SK-N-SH treated with all-trans-retinoic acid at 6 μM for 48 hours (cell line): Measurements from ENCODE around the gene RRAD.

ENCODE experiments used
- CREB5 ChIP-seq: fragments of 250-450 bp; sonication (Bioruptor Pico); IDR thresholded peaks from 2 replicates; pipeline ENCODE4 v1.5.1; 2020; ENCODE audit warnings: low read depth, mild to moderate bottlenecking, moderate library complexity
- OSR1 ChIP-seq: fragments of 250-450 bp; sonication (Bioruptor Pico); IDR thresholded peaks from 2 replicates; pipeline ENCODE4 v1.8.0; 2022; ENCODE audit warnings: moderate library complexity, mild to moderate bottlenecking, inconsistent platforms
- PATZ1 ChIP-seq: fragments of 250-450 bp; sonication (Bioruptor Pico); IDR thresholded peaks from 2 replicates; pipeline ENCODE4 v1.8.0; 2020; ENCODE audit warnings: mild to moderate bottlenecking, moderate library complexity, borderline replicate concordance
- POU6F1 ChIP-seq: fragments of 250-450 bp; sonication (Bioruptor Pico); IDR thresholded peaks from 2 replicates; pipeline ENCODE4 v1.8.0; 2021; ENCODE audit warnings: low read depth, mild to moderate bottlenecking, moderate library complexity, borderline replicate concordance
- PPARA ChIP-seq: fragments of 250-450 bp; sonication (Bioruptor Pico); IDR thresholded peaks from 2 replicates; pipeline ENCODE4 v1.5.0; 2020; ENCODE audit warnings: mild to moderate bottlenecking, borderline replicate concordance
- SNAI2 ChIP-seq: fragments of 250-450 bp; sonication (Bioruptor Pico); IDR thresholded peaks from 2 replicates; pipeline ENCODE4 v1.5.0; 2020; ENCODE audit warnings: mild to moderate bottlenecking, moderate library complexity
- TCF4 ChIP-seq: fragments of 250-450 bp; sonication (Bioruptor Pico); IDR thresholded peaks from 2 replicates; pipeline ENCODE4 v1.8.0; 2021; ENCODE audit warnings: mild to moderate bottlenecking, moderate library complexity, borderline replicate concordance
- ZFP3 ChIP-seq: fragments of 250-450 bp; sonication (Bioruptor Pico); IDR thresholded peaks from 2 replicates; pipeline ENCODE4 v1.5.0; 2020; ENCODE audit warnings: mild to moderate bottlenecking, moderate library complexity
- ZFP30 ChIP-seq: fragments of 450-650 bp; formaldehyde crosslinking; IDR thresholded peaks from 2 replicates; pipeline ENCODE4 v1.5.0; 2022; ENCODE audit warnings: mild to moderate bottlenecking, moderate library complexity

- TF ChIP-seq SNAI2 (no peak), PATZ1 (CRISPR knock-in tag) (no peak), ZFP3 (no peak), PPARA (CRISPR knock-in tag) (no peak), POU6F1 (no peak), CREB5 (CRISPR knock-in tag) (no peak), OSR1 (no peak), ZFP30 (CRISPR knock-in tag) (no peak), TCF4 (CRISPR knock-in tag) (no peak)
These were observed 11.7 kb upstream of the RRAD start for GRCh38 chr16:66936889-66937554.
